ENCODE results near the gene EEF1A2.
A peak's percentile ranks its signal among the peaks of the same experiment; 100 is the strongest.

The EEF1A2 gene

GRCh38 chr20:63466861-63467260, 32.0 kb downstream of the EEF1A2 start:
- no peak for DNase-seq

- DNase-seq: no peak
Observed at GRCh38 chr20:63466250-63466825, 32.5 kb downstream of the EEF1A2 start.

- DNase-seq: no peak
Observed at GRCh38 chr20:63465380-63466249, 33.3 kb downstream of the EEF1A2 start.

GRCh38 chr20:63464289-63464635, 34.6 kb downstream of the EEF1A2 start:
- no peak for DNase-seq

GRCh38 chr20:63463400-63464288, 35.2 kb downstream of the EEF1A2 start:
- no peak for DNase-seq

GRCh38 chr20:63462244-63462643, 36.6 kb downstream of the EEF1A2 start:
- DNase-seq: no peak

GRCh38 chr20:63461104-63461763, 37.6 kb downstream of the EEF1A2 start:
- DNase-seq: no peak

- no peak for DNase-seq
Observed at GRCh38 chr20:63459070-63459380, 39.9 kb downstream of the EEF1A2 start.

- DNase-seq: no peak
Observed at GRCh38 chr20:63458170-63459069, 40.5 kb downstream of the EEF1A2 start.

GRCh38 chr20:63457737-63458136, 41.1 kb downstream of the EEF1A2 start:
- no peak for DNase-seq

- no peak for DNase-seq
Observed at GRCh38 chr20:63456429-63457284, 42.2 kb downstream of the EEF1A2 start.

GRCh38 chr20:63455568-63455859, 43.4 kb downstream of the EEF1A2 start:
- no peak for DNase-seq

GRCh38 chr20:63454731-63455567, 43.9 kb downstream of the EEF1A2 start:
- no peak for DNase-seq

GRCh38 chr20:63452821-63453523, 45.9 kb downstream of the EEF1A2 start:
- DNase-seq: peak; percentile 60

- DNase-seq: no peak
Observed at GRCh38 chr20:63452341-63452740, 46.5 kb downstream of the EEF1A2 start.

GRCh38 chr20:63451821-63452220, 47.1 kb downstream of the EEF1A2 start:
- no peak for DNase-seq

GRCh38 chr20:63449796-63450730, 48.8 kb downstream of the EEF1A2 start:
- no peak for DNase-seq

GRCh38 chr20:63449025-63449424, 49.9 kb downstream of the EEF1A2 start:
- no peak for DNase-seq

GRCh38 chr20:63448031-63448430, 50.9 kb downstream of the EEF1A2 start:
- no peak for DNase-seq

Data from right hindlimb (tissue), 1 donor.